Hepatocyte (in vitro differentiated cells): ENCODE measurements around the gene PYCR2. TPM values are rescaled to one million over a fixed set of nuclear protein-coding genes. Genes with fewer than 3 reads are reported as not detected.

Source experiments
- DNase-seq: peaks from one replicate; pipeline ENCODE4 v3.0.0-alpha.2; 2016; ENCODE audit warnings: low spot score
- H2AFZ ChIP-seq: fragments of 200-600 bp; sonication (generic); 2 replicates; pipeline ENCODE4 v1.6.0; 2016; ENCODE audit warnings: antibody characterized with exemption, mild to moderate bottlenecking
- H3K27ac ChIP-seq: fragments of 200-600 bp; sonication (generic); 2 replicates; pipeline ENCODE4 v1.5.1; 2016; ENCODE audit warnings: mild to moderate bottlenecking
- H3K27me3 ChIP-seq: fragments of 200-600 bp; sonication (generic); 2 replicates; pipeline ENCODE4 v1.6.1; 2016
- H3K36me3 ChIP-seq: fragments of 200-600 bp; sonication (generic); replicated peaks from 2 replicates; pipeline ENCODE4 v1.5.1; 2016; ENCODE audit warnings: low read depth; ENCODE audit not compliant: insufficient read depth
- H3K4me1 ChIP-seq: fragments of 200-600 bp; sonication (generic); 2 replicates; pipeline ENCODE4 v1.5.1; 2016; ENCODE audit warnings: mild to moderate bottlenecking, moderate library complexity; ENCODE audit not compliant: insufficient read depth
- H3K4me2 ChIP-seq: fragments of 200-600 bp; sonication (generic); 2 replicates; pipeline ENCODE4 v1.6.0; 2016
- H3K4me3 ChIP-seq: fragments of 200-600 bp; sonication (generic); 2 replicates; pipeline ENCODE4 v1.5.1; 2016; ENCODE audit warnings: mild to moderate bottlenecking
- H3K79me2 ChIP-seq: fragments of 200-600 bp; sonication (generic); 2 replicates; pipeline ENCODE4 v1.6.0; 2017; ENCODE audit warnings: mild to moderate bottlenecking
- H3K9me2 ChIP-seq: fragments of 200-600 bp; sonication (generic); replicated peaks from 2 replicates; pipeline ENCODE4 v1.6.0; 2017; ENCODE audit warnings: mild to moderate bottlenecking; ENCODE audit not compliant: insufficient read depth
- H3K9me3 ChIP-seq: fragments of 200-600 bp; sonication (generic); 2 replicates; pipeline ENCODE4 v1.5.1; 2016; ENCODE audit warnings: low read depth, mild to moderate bottlenecking
- H4K20me1 ChIP-seq: fragments of 200-600 bp; sonication (generic); 2 replicates; pipeline ENCODE4 v1.6.0; 2016; ENCODE audit warnings: mild to moderate bottlenecking; ENCODE audit not compliant: insufficient read depth, poor library complexity, severe bottlenecking
- CTCF ChIP-seq: fragments of 200-600 bp; sonication (generic); IDR thresholded peaks from 2 replicates; pipeline ENCODE4 v1.5.1; 2016; ENCODE audit warnings: antibody characterized with exemption, mild to moderate bottlenecking; ENCODE audit not compliant: poor library complexity
- EZH2 ChIP-seq: fragments of 200-600 bp; sonication (generic); IDR thresholded peaks from 2 replicates; pipeline ENCODE4 v1.6.1; 2016; ENCODE audit warnings: antibody characterized with exemption, mild to moderate bottlenecking, borderline replicate concordance
- EZH2phosphoT487 ChIP-seq: fragments of 200-600 bp; sonication (generic); IDR thresholded peaks from one replicate; pipeline ENCODE4 v1.6.1; 2018; ENCODE audit warnings: antibody characterized with exemption, mild to moderate bottlenecking, low read depth, moderate library complexity; ENCODE audit not compliant: unreplicated experiment, severe bottlenecking
- WGBS: methylation state at CpG from one replicate; pipeline ENCODE4 v1.1.6; 2016; ENCODE audit warnings: low lambda C conversion rate; ENCODE audit errors: missing lambda C conversion rate; 5-methylcytosine and 5-hydroxymethylcytosine counted together
- polyA plus RNA-seq: library from polyadenylated mRNA; unstranded; fragments of >200 nt; fragmentation: Nextera tagmentation; extraction: Ambion mirVana; gene quantifications from 2 replicates; pipeline ENCODE4 v1.2.1, GENCODE V29; 2016
- total RNA-seq: library from RNA; depleted of rRNA; stranded (reverse); fragments of >200 nt; gene quantifications from 2 replicates; pipeline ENCODE4 v1.2.3, GENCODE V29; 2014

The PYCR2 gene
- total and polyA plus RNA-seq, 2 experiments from 2014 or later, result 33.5 to 49.2 TPM

GRCh38 chr1:225950905-225951497 lies 27.0 kb upstream of the PYCR2 start:
- no peaks in the 10 kb centered on the region for H3K9me3 ChIP-seq
- no peak overlapping the region for H3K4me2 ChIP-seq
- H4K20me1 ChIP-seq, result no peaks in the 10 kb centered on the region
- no peak for DNase-seq
- no peaks in the 10 kb centered on the region for H3K9me2 ChIP-seq
- no peak overlapping the region for H3K27ac ChIP-seq
- H2AFZ ChIP-seq, result no peak overlapping the region
- no peak overlapping the region for H3K4me3 ChIP-seq
- no peaks in the 10 kb centered on the region for H3K79me2 ChIP-seq
- TF ChIP-seq CTCF (no peak), EZH2phosphoT487 (no peak), EZH2 (no peak)
- no peaks in the 10 kb centered on the region for H3K4me1 ChIP-seq
- WGBS, result 62% methylated on average over 9 of the region's 9 CpGs
- H3K36me3 ChIP-seq, result no peaks in the 10 kb centered on the region
- peaks cover 27% of the 10 kb centered on the region for H3K27me3 ChIP-seq

GRCh38 chr1:225949041-225949440 lies 25.0 kb upstream of the PYCR2 start:
- no peaks in the 10 kb centered on the region for H4K20me1 ChIP-seq
- 38% methylated on average over 6 of the region's 6 CpGs for WGBS
- no peak for DNase-seq

GRCh38 chr1:225946803-225947202 lies 22.8 kb upstream of the PYCR2 start:
- Histone ChIP-seq H3K27ac (no peak overlapping the region), H4K20me1 (no peaks in the 10 kb centered on the region), H3K36me3 (no peaks in the 10 kb centered on the region), H3K79me2 (no peaks in the 10 kb centered on the region), H3K4me2 (no peak overlapping the region), H3K9me3 (no peaks in the 10 kb centered on the region), H3K9me2 (no peaks in the 10 kb centered on the region), H3K4me1 (no peaks in the 10 kb centered on the region), H3K27me3 (peaks cover 27% of the 10 kb centered on the region), H2AFZ (no peak overlapping the region), H3K4me3 (no peak overlapping the region)
- 93% methylated on average over 5 of the region's 5 CpGs for WGBS
- no peak for TF ChIP-seq EZH2phosphoT487
- TF ChIP-seq EZH2, result no peak
- TF ChIP-seq CTCF, result no peak
- DNase-seq, result no peak

More at GRCh38 chr1:225949041-225949440, 25.0 kb upstream of the PYCR2 start:
- no peak overlapping the region for H3K4me2 ChIP-seq
- H3K79me2 ChIP-seq, result no peaks in the 10 kb centered on the region
- no peak overlapping the region for H3K27ac ChIP-seq
- no peaks in the 10 kb centered on the region for H3K9me2 ChIP-seq
- H3K27me3 ChIP-seq, result peaks cover 27% of the 10 kb centered on the region
- no peaks in the 10 kb centered on the region for H3K36me3 ChIP-seq
- no peaks in the 10 kb centered on the region for H3K9me3 ChIP-seq
- no peak overlapping the region for H3K4me3 ChIP-seq
- H2AFZ ChIP-seq, result no peak overlapping the region
- H3K4me1 ChIP-seq, result no peaks in the 10 kb centered on the region
- TF ChIP-seq EZH2phosphoT487 (no peak), CTCF (no peak), EZH2 (no peak)
